Measurements from ENCODE around the gene UBR4.
"Not testable (repeated sequence)": the region's sequence is repeated elsewhere in the genome, so short reads cannot be mapped to it uniquely, and the experiment has no call there.

The UBR4 gene

DNA sequence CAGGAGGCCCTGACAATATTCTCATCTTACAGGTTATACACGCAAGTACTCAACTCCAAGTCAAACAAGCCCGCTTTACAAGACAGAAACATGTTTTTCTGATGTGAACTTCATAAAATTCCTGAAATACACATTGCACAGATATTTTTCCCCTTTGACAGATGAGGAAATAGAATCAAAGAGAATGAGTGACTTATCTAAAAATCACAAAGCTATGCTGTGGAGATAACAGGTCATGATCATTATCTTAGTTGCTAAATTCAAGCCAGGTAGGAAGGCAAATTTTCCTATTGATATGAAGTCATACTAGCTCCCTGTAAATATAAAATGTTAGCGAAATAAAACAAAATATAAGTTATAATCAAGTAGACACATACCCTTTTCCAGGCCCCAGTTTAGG lies 18.3 kb downstream of the UBR4 start:
- in situ Hi-C loops (cut with MboI; ENCODE audit: low sequenced_read_pairs) = no loop called here

GRCh38 chr1:19190468-19190867 lies 19.6 kb downstream of the UBR4 start:
- in situ Hi-C loops (cut with MboI; ENCODE audit: low sequenced_read_pairs) = no loop called here

DNA sequence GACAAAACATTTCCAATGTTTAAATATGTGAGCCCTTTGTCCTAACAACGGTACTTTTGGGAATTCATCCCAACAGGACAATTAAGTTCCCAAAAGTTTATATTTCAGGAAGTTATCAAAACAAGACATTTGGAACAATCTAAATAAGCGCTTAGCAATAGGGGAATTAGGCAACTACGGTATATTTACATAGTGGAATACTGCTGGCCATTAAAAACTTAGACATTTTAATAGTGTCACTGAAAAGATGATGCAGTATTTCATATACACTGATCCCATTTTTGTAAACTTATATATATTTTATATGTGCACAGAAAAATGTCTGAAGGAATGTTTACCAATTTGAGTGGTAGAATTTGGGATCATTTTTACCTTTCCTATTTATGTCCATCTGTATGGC lies 20.8 kb downstream of the UBR4 start:
- in situ Hi-C loops (cut with MboI; ENCODE audit: low sequenced_read_pairs) = no loop called here

DNA sequence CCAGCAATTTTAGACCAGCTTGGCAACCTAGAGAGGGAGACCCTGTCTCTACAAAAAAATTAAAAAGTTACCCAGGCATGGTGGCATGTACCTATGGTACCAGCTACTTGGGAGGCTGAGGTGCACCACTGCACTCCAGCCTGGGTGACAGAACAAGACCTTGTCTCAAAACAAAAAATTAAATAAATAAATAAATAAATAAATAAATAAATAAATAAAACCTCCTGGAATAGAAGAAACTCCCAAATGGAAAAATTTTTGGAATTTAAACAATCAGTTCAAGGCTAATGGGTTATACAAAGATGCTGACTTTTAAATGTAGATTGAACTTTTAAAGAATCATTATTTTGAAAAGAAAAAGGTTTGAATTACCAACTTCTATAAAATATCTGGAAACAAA lies 22.2 kb downstream of the UBR4 start:
- in situ Hi-C loops (cut with MboI; ENCODE audit: low sequenced_read_pairs) = no loop called here

- in situ Hi-C loops (cut with MboI; ENCODE audit: low sequenced_read_pairs) = no loop called here
Observed at GRCh38 chr1:19186001-19186400, 24.1 kb downstream of the UBR4 start.

DNA sequence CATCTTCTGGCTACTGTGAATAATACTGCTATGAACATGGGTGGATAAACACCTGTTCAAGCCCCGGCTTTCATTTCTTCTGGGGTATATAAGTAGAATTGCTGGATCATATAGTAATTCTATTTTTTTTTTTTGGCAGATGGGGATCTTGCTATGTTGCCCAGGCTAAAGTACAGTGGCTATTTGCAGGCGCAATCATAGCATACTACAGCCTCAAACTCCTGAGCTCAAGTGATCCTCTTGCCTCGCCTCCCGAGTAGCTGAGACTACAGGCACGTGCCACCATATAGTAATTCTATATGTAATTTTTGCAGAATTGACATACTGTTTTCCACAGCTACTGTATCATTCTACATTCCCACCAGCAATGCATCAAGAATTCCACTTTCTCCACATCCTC lies 27.8 kb downstream of the UBR4 start:
- in situ Hi-C loops (cut with MboI; ENCODE audit: low sequenced_read_pairs) = no loop called here

DNA sequence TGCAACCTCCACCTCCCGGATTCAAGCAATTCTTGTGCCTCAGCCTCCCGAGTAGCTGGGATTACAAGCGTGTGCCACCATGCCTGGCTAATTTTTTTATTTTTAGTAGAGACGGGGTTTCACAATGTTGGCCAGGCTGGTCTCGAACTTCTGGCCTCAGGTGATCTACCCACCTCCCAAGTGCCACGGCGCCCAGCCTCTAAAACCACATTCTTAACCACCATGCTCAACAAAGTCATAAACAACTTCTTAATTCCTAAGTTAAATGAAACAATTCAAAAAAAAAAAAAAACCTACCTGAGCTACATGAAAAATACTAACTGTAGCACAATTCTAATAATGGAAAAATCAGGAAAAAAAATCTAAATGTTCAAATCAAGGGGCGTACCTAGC lies 29.8 kb downstream of the UBR4 start:
- in situ Hi-C loops (cut with MboI; ENCODE audit: low sequenced_read_pairs) = not testable (repeated sequence)

DNA sequence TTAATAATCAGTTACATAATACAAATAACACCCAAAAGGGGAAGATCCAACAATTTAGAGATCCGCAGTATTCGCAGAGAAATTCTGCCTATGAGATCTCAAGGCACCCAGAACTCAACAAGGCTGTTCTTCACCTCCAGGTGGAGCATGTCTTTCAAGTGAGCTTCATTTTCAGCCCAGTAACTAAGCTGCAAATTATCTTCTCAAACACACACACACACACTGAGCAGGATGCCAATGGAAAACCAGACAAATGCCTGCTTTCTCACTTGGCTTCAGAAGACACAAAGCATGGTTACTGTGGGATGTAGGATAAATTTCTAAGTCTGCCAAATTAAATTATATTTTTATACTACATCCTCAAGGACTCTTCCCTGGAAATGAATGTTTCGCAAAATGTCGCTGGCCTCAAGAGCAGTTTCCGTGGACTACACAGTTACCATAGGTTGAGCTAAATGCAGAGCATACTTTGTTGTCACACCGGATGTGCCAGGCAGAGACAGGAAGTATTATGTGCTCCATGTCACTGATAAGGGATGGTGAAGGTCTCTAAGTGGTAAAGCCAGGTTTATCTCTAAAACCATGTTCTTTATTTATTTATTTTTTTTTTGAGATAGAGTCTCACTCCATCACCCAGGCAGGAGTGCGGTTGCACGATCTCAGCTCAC lies 30.3 kb downstream of the UBR4 start:
- in situ Hi-C loops (cut with MboI; ENCODE audit: low sequenced_read_pairs) = no loop called here

DNA sequence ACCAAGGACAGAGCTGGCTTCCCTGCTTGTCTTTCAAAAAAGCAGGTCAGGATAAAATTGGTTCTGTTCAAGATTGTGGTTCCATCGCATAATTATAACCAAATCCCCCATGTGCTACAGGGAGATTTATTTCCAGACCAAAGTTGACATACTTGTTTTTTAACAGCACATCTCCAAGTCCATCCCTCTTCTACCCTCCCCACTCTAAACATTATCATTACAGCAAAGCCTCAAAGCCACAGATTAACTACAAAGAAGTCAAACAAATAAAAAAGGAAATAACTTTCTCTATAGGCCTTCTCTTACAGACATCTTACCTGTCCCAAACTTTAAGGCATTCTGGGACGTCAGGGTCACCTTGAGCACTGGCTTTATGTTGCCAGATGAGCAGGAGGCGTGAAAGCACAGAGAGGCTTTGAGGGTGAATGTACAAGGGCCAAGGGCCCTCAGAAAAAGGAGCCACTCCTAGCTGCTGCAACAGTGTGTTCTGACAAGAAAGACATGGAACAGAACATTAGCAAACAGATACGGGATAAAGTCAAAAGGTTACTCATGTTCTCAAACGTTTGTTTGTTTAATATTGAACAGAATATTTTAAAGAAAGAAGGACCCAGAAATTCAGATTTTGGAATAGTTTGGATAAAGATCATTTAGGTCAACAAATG lies 31.2 kb downstream of the UBR4 start:
- in situ Hi-C loops (cut with MboI; ENCODE audit: low sequenced_read_pairs) = no loop called here

GRCh38 chr1:19177811-19178210 lies 32.3 kb downstream of the UBR4 start:
- in situ Hi-C loops (cut with MboI; ENCODE audit: low sequenced_read_pairs) = no loop called here

GRCh38 chr1:19169642-19170041 lies 40.4 kb downstream of the UBR4 start:
- in situ Hi-C loops (cut with MboI; ENCODE audit: low sequenced_read_pairs) = no loop called here

DNA sequence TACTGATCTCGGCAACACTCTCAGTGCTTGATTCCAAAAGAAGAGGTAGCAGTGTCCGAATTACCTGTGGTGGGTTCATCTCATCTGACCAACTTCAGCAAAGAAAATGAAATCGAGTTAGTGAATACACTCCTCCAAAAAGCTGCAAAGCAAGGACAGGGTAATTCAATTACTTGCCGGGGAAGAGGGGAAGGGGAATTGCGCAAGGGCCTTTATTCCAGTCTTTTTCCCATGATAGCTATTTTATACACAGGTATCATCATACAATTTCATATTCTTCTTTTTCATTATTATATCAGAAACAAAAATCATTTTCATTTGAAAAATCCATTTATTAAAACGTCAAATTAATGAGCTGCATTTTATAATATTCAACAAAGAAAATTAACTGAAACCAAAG lies 42.9 kb downstream of the UBR4 start:
- in situ Hi-C loops (cut with MboI; ENCODE audit: low sequenced_read_pairs) = no loop called here

GRCh38 chr1:19166066-19166465 lies 44.0 kb downstream of the UBR4 start:
- in situ Hi-C loops (cut with MboI; ENCODE audit: low sequenced_read_pairs) = no loop called here

GRCh38 chr1:19165501-19165900 lies 44.6 kb downstream of the UBR4 start:
- in situ Hi-C loops (cut with MboI; ENCODE audit: low sequenced_read_pairs) = no loop called here

DNA sequence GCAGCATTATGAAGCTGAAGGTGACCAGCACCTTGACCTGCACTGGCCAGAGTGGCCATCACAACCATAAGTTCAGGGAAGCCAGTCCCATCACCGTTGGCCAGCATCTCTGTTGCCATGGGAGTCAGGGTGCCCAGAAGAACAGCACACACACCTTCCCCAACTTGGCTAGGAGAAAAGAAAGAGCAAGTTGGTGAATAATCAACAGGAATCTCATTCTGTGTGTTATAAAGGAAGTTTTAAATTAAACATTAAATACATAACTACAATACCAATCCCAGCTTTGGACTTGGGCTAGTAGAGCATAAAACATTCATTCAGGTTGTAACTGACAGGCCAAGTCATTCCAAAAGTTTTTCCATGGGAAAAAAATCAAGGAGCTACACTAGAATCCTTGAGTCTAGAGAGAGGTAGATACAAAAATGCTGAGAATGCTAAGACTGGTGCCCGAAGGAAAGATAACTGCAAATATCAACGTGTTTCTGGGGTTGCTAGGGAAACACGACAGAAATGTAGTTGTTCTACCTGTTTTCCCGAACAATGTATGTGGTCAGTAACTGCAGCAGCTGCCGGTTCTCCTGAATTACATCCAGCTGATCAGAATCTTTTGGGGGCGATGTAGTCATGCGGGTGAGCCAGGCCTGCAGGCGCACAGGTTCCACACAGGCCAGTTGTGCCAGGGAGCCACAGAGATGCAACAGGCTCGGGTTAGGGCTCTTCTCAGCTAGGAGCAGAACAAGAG lies 45.6 kb downstream of the UBR4 start:
- in situ Hi-C loops (cut with MboI; ENCODE audit: low sequenced_read_pairs) = no loop called here

DNA sequence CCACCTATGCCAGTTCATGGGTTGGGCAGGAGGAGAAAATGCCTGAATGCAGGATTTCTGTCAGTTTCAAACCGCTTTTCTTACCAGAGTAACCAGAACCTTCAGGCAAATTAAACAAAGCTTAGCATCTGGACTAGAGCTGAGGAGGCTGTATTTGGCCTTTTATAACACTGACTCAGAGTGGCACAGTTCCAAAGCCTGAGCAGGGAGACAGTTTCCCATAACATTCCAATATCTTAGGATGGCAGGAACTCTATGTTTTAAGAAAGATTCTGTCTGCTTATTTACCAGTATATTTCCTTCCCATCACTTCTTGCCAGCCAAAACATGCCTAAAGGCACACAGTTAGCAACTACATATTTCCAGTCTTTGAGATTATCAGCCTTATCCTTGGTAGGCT lies 46.8 kb downstream of the UBR4 start:
- in situ Hi-C loops (cut with MboI; ENCODE audit: low sequenced_read_pairs) = no loop called here

GRCh38 chr1:19160831-19161230 lies 49.2 kb downstream of the UBR4 start:
- in situ Hi-C loops (cut with MboI; ENCODE audit: low sequenced_read_pairs) = no loop called here

DNA sequence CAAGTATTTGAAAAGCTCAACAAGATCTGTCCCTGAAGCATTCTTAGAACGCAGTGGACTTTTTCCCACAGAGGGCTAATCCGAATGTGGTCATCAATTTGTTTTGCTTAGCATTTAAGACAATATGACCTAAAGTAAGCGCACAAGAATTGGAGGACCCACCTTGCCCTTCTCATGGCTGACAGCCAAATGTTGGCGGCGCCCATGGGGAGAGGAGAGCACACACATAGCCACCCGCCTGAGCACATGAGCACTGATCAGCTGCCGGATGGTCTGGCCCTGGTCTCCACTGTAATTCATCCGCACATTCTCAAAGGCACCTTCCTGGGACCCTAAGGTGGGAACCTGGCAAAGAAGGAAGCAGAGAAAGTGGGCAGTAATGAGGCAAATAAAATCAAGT lies 52.4 kb downstream of the UBR4 start:
- in situ Hi-C loops (cut with MboI; ENCODE audit: low sequenced_read_pairs) = no loop called here

DNA sequence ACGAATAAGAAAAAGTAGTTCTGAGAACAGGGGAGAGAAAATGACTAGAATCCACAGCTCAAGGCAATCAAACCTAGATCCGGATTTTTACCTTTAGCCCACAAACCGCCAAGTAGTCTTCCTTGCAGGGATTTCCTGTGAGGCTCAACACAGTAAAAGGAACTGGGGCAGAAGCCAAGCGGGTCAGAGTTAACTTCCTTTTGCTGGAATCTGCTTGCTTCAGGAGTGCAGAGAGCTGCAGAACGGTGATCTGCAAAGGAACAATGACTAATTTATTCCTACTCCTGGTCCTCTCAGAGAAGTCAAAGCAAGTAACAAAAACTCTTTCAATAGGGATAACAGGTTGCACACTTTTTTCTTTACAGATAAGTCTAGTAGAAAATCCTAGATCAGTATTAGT lies 53.4 kb downstream of the UBR4 start:
- in situ Hi-C loops (cut with MboI; ENCODE audit: low sequenced_read_pairs) = no loop called here

DNA sequence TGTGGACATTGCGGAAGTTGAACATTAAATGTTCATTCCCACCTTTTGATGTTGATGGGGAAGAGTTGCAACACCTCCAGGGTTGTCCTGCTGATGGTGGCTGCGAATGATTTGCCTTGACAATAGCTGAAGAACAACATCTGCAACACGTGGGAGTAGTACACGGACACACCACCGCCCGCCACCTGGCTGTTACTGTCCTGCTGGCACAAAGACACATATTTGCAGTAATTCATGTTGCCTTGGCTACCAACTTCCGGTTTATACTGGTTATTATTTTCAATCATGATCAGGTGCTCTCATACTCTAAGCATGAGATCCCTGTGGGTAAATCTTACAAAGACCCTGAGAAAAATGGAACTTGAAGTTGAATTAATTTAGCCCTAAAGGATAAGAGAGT lies 55.2 kb downstream of the UBR4 start:
- in situ Hi-C loops (cut with MboI; ENCODE audit: low sequenced_read_pairs) = no loop called here

- in situ Hi-C loops (cut with MboI; ENCODE audit: low sequenced_read_pairs) = no loop called here
Observed at GRCh38 chr1:19153169-19153568, 56.9 kb downstream of the UBR4 start.

- in situ Hi-C loops (cut with MboI; ENCODE audit: low sequenced_read_pairs) = no loop called here
Observed at GRCh38 chr1:19151537-19151936, 58.5 kb downstream of the UBR4 start.
